A172 (cell line): ENCODE results near the gene SUGP1. TPM values are rescaled to one million over a fixed set of nuclear protein-coding genes. Genes with fewer than 3 reads are reported as not detected.
"Not testable (repeated sequence)": the region's sequence is repeated elsewhere in the genome, so short reads cannot be mapped to it uniquely, and the experiment has no call there.

ENCODE experiments used
- DNase-seq: peaks from one replicate; pipeline ENCODE4 v3.0.0-alpha.2; 2015; ENCODE audit warnings: low spot score
- total RNA-seq: library from RNA; depleted of rRNA; stranded (reverse); fragments of >200 nt; shearing (Covaris generic); gene quantifications from 2 replicates; pipeline ENCODE4 v1.2.3, GENCODE V29; 2014; rRNA removed

Gene SUGP1
- 24.0 and 34.2 TPM in 2 replicates for total RNA-seq

GRCh38 chr19:19320361-19321140, at the start of gene SUGP1, which contains the start of gene MAU2:
SUGP1 (minus strand) TSS chr19:19320509; CDS start chr19:19320496, 13 bp downstream.
MAU2 (plus strand) TSS chr19:19320829; CDS start chr19:19320860, 31 bp downstream.
- peak; percentile 92 for DNase-seq

DNA sequence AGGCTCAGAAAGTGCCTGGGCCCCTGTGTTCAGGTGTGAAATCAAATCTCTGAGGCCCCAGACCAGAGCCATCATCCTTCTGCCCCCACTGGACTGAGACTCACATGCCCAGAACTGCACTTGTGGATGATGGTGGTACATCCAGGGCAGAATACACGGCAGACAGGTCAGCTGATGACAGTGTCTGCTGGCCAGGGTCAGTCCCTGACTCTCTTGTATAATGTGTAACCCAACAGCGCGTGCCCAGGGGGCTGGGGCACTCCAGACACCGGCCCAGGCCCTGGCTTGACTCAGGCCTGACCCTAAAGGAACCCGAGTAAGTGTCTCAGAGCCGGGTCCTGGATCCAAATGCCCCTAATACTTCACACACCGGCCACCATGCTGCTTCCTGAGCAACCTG, 47.8 kb upstream of the SUGP1 start:
- DNase-seq: no peak

- DNase-seq: peak; percentile 64
Measured at GRCh38 chr19:19366434-19367396, 46.4 kb upstream of the SUGP1 start.

DNA sequence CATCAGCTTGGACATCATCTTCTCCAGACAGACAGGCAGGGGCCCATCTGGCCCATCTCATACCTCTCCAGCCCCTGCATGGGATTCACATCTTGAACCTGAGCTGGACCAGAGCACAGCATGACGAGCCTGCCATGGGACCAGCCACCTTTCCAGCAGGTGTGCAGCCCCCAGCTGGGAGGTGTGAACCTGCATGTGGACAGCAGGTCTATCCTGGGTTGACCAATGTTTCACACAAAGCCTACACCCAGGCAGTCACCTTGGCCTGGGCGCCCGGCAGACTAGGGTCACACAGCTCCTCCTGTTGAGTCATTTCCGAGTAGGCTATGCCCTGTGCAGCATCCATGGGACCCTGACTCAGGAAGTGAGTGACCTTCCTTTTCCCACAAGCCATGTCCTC, 41.8 kb upstream of the SUGP1 start:
- no peak for DNase-seq

DNA sequence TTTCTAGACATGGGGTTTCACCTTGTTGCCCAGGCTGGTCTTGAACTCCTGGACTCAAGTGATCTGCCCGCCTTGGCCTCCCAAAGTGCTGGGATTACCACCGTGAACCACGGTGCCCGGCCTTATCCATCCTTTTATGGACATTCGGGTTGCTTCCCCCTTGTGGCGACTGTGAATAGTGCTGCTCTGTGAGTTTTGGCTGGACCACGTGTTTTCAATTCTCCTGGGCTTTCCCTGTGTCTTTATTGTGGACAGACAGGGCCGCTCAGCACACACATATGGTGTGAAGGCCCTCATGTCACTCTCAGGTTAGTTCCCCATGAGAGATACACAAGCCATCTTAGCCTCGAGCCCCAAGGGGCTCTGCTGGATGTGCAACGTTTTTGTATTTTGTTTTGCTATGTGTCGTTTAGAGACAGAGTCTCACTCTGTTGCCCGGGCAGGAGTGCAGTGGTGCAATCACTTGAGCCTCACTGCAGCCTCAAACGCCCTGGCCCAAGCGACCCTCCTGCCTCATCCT, 40.8 kb upstream of the SUGP1 start:
- peak; percentile 84 for DNase-seq

DNA sequence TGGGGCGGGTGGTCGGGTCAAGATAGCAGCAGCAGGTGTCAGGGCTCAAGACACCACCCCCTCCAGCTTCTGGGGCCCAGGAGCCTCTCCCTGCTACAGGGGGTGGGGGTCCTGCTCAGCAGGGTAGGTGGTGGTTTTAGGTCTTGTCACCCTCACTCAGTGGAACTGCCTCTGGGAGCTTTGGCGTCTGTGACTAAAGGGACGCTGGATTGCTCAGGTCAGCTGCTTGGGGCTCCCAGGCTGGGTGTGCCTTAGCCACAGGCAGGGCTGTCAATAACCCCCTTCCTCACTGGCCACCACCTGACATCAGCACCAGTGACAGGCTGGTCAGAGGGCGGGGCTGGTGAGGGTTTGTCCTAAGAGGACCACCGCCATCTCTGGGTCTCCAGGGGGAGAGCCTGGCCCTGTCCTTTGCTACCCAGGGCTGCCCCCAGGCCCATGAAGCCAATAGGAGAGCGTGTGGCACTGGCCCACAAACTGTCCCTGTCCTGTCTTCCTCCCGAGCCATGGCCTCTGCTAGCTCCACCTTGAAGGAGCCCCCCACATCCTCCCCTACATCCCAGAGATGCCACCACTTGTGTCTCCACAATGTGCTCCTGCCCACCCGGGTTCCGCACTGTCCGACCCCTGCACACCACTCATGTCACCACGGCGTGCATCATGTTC, 36.7 kb upstream of the SUGP1 start:
- DNase-seq: no peak

DNA sequence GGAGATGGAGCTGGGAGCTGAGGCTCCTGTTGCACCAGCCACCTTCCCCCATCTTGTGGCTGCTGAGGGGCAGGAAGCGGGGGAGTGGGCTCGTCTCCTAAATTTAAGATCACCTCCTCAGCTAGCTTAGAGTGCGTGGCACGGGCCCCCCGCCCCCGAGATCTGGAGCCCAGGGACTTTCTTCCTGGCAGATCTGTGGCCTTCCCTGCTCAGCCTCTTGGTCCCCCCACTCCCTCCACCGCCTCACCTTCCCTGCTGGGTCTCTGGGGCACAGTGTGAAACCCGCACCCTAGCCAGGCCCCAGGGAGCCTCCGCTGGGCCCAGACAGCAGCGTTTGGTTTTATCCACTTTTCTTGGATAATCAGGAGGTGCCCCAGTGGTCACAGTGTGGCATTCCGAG, 36.2 kb upstream of the SUGP1 start:
- no peak for DNase-seq

GRCh38 chr19:19355606-19356139, 35.4 kb upstream of the SUGP1 start:
- no peak for DNase-seq

DNA sequence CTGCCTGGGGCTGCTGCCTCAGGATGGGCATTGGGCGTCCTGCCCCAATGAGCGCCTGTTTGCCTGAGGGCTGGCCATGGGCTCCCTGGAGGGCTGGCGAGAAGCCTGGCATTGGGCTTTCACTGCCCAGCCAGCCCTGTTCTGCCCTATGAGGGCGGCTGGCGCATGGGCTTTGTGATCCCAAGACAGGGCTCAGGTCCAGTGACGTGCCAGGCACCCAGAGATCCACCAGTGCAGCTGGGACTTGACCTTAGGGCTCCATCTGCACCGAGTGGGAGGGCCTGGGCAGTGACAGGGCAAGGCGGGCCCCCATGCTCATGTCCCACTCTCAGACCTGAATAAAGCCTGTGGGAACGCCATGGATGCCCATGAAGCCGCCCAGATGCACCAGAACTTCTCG, 34.6 kb upstream of the SUGP1 start:
- DNase-seq: no peak

DNA sequence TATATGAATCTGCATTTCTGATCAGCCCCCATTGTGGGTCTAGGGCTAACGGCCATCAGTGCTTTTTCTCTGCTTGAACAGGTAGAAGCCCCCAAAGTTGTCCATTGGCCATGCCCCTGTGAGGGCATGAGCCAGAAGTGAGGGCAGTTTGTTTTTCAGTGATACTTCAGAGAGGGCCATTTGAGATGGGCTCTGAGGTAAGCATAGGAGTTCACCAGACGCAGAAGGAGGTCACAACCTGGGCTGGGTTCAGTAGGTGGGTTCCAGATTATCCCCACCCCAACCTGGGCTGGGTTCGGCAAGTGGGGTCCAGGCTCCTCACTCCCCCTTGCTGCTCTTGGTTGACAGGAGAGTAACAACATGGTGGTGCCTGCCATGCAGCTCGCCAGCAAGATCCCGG, 33.7 kb upstream of the SUGP1 start:
- DNase-seq: no peak

- DNase-seq: no peak
Measured at GRCh38 chr19:19352823-19353222, 32.5 kb upstream of the SUGP1 start.

- not testable (repeated sequence) for DNase-seq
Measured at GRCh38 chr19:19350756-19351155, 30.4 kb upstream of the SUGP1 start.

DNA sequence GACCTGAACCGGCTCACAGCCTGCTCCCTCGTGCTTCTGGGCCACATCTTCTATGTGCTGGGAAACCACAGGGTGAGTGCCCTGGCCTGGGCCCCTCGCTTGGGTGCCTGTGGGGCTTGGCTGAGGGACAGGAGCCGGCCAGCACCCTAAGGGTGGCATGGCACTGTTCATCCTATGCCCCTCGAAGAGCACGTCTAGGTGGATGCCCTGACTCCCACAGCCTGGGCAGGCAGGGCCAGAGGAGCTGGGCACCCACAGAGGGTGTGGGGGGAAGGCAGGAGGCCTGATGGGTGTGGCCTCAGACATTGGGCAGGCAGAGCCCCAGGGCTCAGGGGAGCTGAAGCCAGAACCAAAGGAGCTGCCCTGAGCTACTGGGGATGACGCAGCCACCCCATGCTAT, 29.1 kb upstream of the SUGP1 start:
- DNase-seq: no peak

DNA sequence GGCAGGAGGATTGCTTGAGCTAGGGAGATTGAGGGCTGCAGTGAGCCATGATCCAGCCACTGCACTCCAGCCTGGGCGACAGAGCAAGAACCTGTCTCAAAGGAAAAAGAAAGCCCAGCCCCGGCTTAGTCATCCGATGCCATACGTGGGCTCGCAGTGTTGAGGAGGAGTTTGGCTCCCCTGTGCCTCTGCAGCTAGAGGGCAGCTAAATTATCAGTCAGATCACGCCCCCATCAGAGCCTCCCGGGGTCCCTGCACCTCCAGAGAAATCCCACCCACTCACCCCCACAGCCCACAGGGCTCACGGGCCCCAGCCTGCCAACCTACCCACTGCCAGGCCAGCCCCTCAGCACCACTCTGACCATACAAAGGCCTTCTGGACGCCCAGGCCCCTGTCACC, 28.0 kb upstream of the SUGP1 start:
- peak; percentile 42 for DNase-seq

DNA sequence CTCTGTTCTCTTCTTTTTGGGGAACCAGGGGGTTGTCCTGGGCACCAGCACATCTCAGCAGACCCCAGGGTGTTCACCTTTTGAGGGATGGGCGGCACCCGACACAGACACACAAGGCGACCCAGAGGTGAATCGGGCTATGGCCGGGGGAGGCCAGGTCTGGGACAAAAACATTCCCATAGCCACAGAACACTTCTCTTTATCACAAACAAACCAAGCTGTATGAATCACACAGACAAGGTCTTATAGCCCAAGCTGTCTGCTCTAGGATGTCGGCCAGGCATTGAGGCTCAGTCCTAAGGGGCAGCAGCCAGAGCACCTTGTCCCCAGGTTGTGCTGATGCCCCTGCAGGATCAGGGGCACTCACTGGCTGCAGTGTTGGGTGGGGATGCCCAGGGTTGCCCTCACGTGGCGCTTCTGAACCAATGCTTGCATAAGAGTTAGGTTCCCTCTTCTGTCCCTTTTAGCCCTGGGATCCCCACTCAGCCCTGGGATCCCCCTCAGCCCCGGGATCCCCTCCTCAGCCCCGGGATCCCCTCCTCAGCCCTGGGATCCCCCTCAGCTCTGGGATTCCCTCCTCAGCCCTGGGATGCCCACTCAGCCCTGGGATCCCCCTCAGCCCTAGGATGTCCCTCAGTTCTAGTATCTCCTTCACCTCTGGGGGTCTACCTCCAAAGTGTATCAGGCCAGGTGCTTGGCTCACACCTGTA, 27.2 kb upstream of the SUGP1 start:
- DNase-seq: peak; percentile 14

- no peak for DNase-seq
Measured at GRCh38 chr19:19345970-19346369, 25.7 kb upstream of the SUGP1 start.

- DNase-seq: no peak
Measured at GRCh38 chr19:19345232-19345631, 24.9 kb upstream of the SUGP1 start.

GRCh38 chr19:19343762-19344161, 23.5 kb upstream of the SUGP1 start:
- no peak for DNase-seq

DNA sequence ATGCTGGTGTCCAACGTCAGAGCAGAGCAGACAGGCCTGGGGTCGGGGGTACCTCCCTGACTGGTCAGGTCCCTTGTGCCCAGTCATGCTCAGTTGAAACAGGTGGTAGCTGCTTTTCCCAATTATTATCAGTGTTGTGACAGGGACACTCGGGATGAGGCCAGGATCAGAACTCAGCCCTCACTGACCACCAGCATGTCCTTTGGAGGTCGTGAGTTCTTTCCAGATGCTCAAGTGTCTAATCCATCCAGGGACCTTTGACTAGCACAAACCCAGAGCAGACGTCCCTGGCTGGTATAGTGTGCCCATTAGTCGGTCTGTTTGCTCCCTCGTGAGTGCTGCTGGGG, 22.7 kb upstream of the SUGP1 start:
- DNase-seq: no peak

DNA sequence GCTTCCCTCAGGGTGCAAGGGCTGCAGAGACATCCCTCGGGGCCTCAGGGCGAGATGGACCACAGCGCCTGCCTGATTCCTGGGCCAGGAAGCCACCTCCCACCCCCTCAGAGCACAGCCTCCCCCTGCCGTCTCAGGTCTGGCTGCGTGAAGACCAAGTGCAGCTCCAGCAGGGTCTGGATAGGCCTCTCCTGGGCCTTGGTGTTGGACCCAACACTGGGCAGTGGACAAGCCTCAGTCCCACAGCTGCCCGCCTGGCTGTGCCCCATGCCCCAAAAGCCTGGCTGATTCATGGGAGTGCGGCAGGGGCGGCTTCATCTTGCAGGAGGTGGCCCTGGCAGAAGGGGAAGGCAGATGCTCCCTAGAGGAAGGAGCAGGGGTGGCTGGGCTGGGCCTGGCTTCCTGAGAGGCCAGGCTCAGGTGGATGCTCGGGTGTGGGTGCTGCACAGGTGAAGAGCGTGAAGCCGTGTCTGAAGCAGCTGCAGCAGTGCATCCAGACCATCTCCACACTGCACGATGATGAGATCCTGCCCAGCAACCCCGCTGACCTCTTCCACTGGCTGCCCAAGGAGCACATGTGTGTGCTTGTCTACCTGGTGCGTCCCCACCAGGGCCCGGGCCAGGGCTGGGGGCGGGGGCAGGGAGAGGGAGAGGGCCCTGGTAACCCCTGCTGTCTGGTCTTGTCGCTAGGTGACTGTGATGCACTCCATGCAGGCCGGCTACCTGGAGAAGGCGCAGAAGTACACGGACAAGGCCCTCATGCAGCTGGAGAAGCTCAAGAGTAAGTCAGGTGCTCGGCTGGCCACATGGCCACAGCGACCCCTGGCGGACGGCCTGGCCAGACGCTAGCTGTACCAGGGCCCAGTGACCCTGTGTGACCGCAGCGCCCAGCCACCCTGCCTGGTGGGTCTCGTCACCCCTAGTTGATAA, 22.0 kb upstream of the SUGP1 start:
- peak; percentile 22 for DNase-seq
